Measurements from ENCODE around the gene NKAIN2.
"Not testable (repeated sequence)": the region's sequence is repeated elsewhere in the genome, so short reads cannot be mapped to it uniquely, and the experiment has no call there.

Gene NKAIN2

DNA sequence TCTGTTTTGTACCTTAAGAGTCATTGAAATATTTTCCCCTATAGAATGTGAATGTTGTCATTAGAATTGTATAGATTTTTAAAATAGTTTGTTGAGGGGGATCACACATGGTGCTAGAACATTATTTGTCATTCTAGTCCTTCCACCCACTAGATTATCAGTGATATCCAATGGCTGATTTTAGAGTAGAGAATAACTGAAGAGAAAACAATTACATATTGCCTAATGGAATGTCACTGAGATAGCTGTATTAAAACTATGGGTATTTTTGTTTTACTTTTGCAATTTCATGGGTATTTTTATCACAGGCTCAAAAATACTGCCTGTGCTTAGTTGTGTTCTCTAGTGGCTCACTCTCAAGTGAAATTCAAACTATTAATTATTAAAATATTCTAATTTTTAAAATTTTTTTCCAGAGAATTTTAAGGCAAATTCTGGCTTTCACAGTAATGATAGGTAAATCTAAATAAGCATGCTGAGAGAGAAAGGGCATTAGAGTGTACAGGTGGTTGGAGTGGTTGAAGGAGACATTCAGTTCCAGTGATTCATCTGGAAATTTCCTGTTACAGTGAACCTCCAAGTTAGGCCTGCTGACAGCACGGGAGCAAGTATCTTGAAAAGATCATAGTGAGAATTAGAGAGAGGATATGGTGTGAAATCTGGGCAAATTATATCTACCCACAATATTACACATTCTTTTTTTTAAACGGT lies 399.6 kb downstream of the NKAIN2 start:
- H3K27ac Mint-ChIP-seq, result no peak overlapping the region
- H3K9me3 Mint-ChIP-seq, result peaks cover 0 to 1% of the 10 kb centered on the region in 2 donors
- H3K36me3 Mint-ChIP-seq, result no peaks in the 10 kb centered on the region
- no peaks in the 10 kb centered on the region for H3K4me1 Mint-ChIP-seq
- ATAC-seq (replicated peaks) (no peak), DNase-seq (no peak)
- no peaks in the 10 kb centered on the region for H3K27me3 Mint-ChIP-seq
- H3K4me3 Mint-ChIP-seq, result no peak overlapping the region

DNA sequence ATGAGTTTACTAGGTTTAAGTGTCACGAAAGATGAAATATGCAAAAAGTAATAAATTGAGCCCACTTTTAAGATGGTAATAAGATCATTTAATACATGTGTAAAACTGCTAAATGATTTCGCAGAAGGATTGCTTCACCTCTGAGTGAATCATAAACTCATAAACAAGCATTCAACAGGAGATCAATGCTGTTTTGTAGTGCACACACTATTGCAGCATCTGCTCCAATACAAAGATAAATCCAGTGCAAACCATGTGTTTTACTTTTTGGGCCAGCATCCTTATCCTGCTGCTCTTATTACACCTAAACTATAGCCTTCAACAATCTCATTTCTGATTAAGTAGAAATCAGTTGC lies 400.1 kb downstream of the NKAIN2 start:
- DNase-seq, result no peak
- Mint-ChIP-seq H3K4me3 (no peak overlapping the region), H3K27me3 (no peaks in the 10 kb centered on the region), H3K27ac (no peak overlapping the region), H3K9me3 (peaks cover under 1 to 1% of the 10 kb centered on the region in 2 donors), H3K36me3 (no peaks in the 10 kb centered on the region), H3K4me1 (no peaks in the 10 kb centered on the region)
- no peak for ATAC-seq (replicated peaks)

DNA sequence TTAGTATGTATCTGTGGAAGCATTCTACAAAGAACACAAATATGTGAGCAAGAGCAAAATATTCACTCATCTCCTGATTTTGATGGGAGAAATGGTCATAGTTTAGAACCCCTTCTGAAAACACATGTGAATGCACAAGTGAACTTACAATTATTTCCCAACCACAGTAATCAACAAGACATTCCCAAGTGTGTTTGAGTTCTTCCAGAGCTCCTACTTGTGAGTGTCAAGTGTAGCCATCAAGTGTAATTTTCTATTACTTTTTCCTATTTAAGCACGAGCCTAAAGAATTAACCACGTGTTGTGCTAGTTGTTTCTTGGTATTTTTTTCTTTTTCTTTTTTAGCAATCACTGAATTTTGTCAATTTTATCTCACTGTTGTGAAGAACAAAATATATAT lies 402.3 kb downstream of the NKAIN2 start:
- no peaks in the 10 kb centered on the region for H3K4me1 Mint-ChIP-seq
- ATAC-seq (replicated peaks), result no peak
- no peaks in the 10 kb centered on the region for H3K27me3 Mint-ChIP-seq
- no peaks in the 10 kb centered on the region for H3K36me3 Mint-ChIP-seq
- no peak overlapping the region for H3K4me3 Mint-ChIP-seq
- peaks cover 6% of the 10 kb centered on the region in 2 donors for H3K9me3 Mint-ChIP-seq
- H3K27ac Mint-ChIP-seq, result no peak overlapping the region
- DNase-seq, result no peak

DNA sequence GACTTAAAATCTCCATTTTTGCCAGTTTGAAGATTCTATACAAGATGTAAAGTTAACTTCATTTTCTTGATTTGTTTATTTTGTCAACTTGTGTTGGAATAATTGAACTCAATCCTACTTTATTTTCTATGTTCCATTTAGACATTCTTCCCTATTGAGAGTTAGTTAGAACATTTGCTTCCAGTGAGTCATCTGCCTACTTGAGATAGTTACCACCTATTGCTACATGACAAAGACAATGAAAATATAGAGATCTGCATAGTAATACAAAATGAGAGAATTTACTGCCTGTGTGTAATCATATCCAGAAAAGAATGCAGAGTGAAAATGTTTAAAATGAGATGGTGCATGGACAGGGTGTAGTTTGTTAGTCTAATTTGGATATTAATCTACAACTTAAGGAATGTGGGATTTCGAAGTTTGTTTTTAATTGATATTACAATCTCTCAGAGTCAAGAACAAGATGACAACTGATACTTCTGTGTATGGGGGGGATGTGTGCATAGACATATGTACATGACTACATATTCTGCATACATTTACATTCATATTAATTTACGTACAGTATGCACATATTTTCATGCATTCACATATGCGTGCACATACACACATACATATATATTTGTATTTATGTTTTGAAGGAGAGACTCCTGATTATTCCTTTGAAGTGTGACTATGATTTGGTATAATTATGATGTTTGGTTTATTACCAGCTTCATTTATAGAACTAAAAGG lies 420.1 kb downstream of the NKAIN2 start:
- ATAC-seq (replicated peaks) (no peak), DNase-seq (no peak)
- no peak overlapping the region for H3K4me3 Mint-ChIP-seq
- no peaks in the 10 kb centered on the region for H3K36me3 Mint-ChIP-seq
- H3K27me3 Mint-ChIP-seq, result no peaks in the 10 kb centered on the region
- peaks cover 4 to 6% of the 10 kb centered on the region in 2 donors for H3K9me3 Mint-ChIP-seq
- H3K27ac Mint-ChIP-seq, result no peak overlapping the region
- no peaks in the 10 kb centered on the region for H3K4me1 Mint-ChIP-seq

DNA sequence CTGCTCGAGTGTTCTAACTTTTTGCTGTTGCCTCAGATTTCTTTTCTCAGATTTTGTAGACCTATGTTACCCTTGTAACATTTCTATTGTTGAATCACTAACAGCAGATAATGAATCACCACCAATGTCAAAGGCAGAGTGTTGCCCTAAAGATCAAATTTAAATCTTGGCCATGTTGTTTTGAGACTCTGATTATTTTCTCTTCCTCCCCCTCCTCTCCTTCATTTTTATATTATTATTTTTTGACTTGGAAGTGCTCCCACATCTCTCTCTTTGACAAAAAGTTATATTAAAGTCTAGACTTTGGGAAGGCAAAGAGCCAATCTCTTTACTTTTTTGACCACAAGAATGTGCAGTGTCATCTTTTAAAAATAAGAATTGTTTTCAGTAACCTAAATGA lies 422.7 kb downstream of the NKAIN2 start:
- H3K9me3 Mint-ChIP-seq, result peaks cover 9 to 20% of the 10 kb centered on the region in 2 donors
- DNase-seq (no peak), ATAC-seq (replicated peaks) (no peak)
- H3K36me3 Mint-ChIP-seq, result no peaks in the 10 kb centered on the region
- H3K27me3 Mint-ChIP-seq, result no peaks in the 10 kb centered on the region
- no peaks in the 10 kb centered on the region for H3K4me1 Mint-ChIP-seq
- no peak overlapping the region for H3K4me3 Mint-ChIP-seq
- no peak overlapping the region for H3K27ac Mint-ChIP-seq

DNA sequence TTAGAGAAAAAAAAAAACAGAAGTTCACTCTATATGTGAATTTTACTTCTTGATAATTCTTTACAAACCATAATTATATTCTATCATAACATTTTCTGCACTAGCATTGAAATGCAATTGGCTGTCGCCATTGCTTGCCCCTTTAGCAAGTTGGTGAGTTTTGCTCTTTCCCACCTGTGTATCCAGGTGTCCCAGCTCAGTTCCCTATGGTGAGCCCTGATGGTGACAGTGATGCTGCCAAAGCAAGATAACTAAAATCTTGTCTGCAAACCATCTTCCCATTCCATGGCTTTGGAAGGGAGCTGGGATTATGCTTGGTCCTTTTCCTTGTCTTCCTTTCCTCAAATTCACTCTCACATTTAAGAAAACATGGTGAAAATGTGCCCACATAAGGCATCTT lies 429.6 kb downstream of the NKAIN2 start:
- no peaks in the 10 kb centered on the region for H3K27me3 Mint-ChIP-seq
- no peaks in the 10 kb centered on the region for H3K4me1 Mint-ChIP-seq
- no peak overlapping the region for H3K4me3 Mint-ChIP-seq
- peaks cover 5 to 16% of the 10 kb centered on the region in 2 donors for H3K9me3 Mint-ChIP-seq
- ATAC-seq (replicated peaks), result no peak
- H3K36me3 Mint-ChIP-seq, result no peaks in the 10 kb centered on the region
- no peak overlapping the region for H3K27ac Mint-ChIP-seq
- no peak for DNase-seq

DNA sequence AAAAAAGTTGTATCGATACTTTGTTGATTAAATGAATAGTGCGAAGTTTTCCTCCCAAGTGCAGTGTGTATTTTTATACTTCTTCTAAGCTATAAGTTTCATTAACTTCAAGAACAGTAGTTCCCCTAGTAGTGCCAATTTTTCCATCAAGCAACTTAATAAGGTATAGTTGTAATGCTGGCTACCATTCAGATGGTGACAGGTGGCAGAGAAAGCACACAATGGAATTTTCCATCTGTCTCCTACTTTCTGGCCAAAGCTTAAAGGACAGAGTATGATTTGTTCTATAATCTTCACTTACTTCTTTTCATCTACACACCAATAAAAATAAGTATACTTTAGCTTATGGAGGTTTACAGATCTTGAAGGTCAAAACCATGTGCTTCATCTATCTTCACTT lies 431.1 kb downstream of the NKAIN2 start:
- peaks cover 5 to 8% of the 10 kb centered on the region in 2 donors for H3K9me3 Mint-ChIP-seq
- H3K27me3 Mint-ChIP-seq, result no peaks in the 10 kb centered on the region
- no peaks in the 10 kb centered on the region for H3K4me1 Mint-ChIP-seq
- ATAC-seq (replicated peaks), result no peak
- no peaks in the 10 kb centered on the region for H3K36me3 Mint-ChIP-seq
- H3K27ac Mint-ChIP-seq, result no peak overlapping the region
- H3K4me3 Mint-ChIP-seq, result no peak overlapping the region
- DNase-seq, result no peak

DNA sequence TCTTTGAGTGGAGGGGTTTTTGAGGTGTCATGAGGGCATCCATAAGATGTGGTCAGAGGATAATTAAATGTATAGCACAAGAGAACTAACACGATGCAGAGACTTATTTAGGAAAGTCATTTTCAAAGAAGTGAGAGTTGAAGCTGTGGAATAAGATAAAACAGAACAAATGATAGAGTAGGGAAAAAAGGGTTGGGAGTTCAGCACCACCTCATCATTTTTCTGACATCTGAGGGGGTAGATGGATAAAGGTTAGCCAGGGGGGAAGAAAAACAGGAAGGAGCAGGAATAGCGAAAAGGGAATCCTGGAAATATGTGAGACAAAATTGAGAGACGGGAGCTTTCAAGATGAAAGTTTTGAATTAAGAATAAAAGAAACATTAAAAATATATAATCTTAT lies 434.2 kb downstream of the NKAIN2 start:
- Mint-ChIP-seq H3K36me3 (no peaks in the 10 kb centered on the region), H3K9me3 (peaks cover 3 to 6% of the 10 kb centered on the region in 2 donors), H3K27me3 (no peaks in the 10 kb centered on the region), H3K4me1 (no peaks in the 10 kb centered on the region), H3K27ac (no peak overlapping the region), H3K4me3 (no peak overlapping the region)
- ATAC-seq (replicated peaks) (no peak), DNase-seq (no peak)

DNA sequence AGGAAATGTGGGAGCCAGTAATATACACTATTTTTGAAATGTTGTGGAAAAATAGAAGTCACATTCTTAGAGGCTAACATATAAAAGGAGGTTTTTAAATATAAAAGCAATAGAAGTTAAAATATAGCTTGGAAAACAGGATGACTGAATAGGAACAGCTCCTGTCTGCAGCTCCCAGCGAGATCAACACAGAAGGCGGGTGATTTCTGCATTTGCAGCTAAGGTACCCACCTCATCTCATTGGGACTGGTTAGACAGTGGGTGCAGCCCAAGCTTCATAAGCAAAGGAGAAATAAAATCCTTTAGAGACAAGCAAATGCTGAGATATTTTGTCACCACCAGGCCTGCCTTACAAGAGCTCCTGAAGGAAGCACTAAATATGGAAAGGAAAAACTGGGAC lies 434.7 kb downstream of the NKAIN2 start:
- not testable (repeated sequence) for H3K27me3 Mint-ChIP-seq; H3K4me1 Mint-ChIP-seq; H3K36me3 Mint-ChIP-seq; H3K27ac Mint-ChIP-seq; H3K4me3 Mint-ChIP-seq; ATAC-seq (replicated peaks); DNase-seq
- H3K9me3 Mint-ChIP-seq, result peaks cover 3 to 10% of the 10 kb centered on the region in 2 donors

DNA sequence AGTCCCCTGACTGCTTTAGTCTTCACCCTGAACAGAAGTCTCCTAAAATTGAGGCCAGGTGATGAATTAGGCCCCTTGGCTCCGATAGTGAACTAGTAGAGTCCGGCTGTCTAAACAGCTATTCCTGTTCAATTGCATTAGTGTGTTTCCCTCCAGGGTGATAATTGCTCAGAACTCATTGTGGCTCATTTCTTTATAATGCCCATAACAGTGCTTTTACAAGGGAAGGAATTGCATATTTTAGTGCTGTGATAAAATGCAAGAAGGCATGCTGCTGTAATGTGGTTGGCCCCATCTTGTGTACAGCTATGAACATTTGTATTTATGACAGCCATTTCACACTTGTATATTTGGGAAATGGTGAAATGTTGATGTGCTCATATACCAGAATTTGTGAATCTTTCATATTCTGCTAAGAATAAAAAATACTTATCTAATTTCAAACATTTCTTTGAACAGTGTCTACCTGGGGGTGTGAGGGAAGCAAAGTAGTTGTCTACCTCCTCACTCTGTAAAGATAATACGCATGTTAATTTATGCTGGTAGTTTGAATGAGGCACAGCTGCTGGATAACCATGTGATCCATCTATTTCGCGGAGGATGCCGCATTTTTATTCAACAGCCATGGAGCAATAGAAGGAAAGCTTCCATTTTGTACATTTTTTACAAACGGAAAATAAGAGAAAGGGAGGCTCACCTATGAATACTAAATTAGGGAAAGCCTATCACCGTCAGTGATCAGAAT lies 451.4 kb downstream of the NKAIN2 start:
- ATAC-seq (replicated peaks), result no peak
- Mint-ChIP-seq H3K4me1 (no peaks in the 10 kb centered on the region), H3K27ac (no peak overlapping the region), H3K4me3 (no peak overlapping the region), H3K27me3 (no peaks in the 10 kb centered on the region), H3K36me3 (no peaks in the 10 kb centered on the region), H3K9me3 (no peaks in the 10 kb centered on the region)
- DNase-seq, result no peak

DNA sequence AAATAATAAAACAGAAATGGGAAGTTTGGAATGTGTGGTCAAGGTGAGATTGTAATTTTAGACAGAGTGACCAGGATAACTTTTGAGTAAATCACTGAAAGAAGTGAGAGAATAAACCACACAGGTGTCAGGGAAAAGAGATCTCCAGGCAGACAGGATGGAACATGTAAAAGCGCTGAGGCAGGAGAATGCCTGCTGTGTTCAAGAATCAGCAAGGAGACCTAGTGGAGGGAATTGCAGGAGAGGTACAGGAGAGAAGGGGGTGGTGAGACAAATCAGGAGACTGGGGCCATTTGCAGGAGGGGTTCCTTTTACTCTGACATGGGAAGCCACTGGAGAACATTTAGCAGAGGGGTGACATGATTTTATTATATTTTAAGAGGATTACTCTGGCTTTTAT lies 456.7 kb downstream of the NKAIN2 start:
- Mint-ChIP-seq H3K4me1 (no peaks in the 10 kb centered on the region), H3K27ac (no peak overlapping the region), H3K9me3 (no peaks in the 10 kb centered on the region), H3K4me3 (no peak overlapping the region), H3K36me3 (no peaks in the 10 kb centered on the region), H3K27me3 (no peaks in the 10 kb centered on the region)
- DNase-seq, result no peak
- no peak for ATAC-seq (replicated peaks)

DNA sequence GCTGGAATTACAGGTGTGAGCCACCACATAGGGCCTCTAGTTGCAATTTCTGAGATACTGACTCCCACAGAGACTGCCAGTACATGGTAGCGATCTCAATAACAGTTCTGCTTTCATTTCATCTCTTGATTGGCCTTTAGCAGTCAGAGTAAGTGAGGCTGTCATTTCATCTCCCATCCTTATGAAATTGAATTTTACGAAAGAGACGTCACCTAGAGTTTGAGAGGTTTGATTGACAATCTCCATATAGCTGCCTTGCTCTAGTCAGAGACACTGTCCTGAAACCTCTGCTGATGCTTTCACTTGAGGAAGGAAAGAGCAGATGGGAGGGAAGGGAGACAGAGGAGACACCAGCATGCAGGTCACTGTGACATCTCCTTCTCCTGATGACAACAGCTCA lies 466.1 kb downstream of the NKAIN2 start:
- no peak overlapping the region for H3K4me3 Mint-ChIP-seq
- H3K27me3 Mint-ChIP-seq, result no peaks in the 10 kb centered on the region
- H3K4me1 Mint-ChIP-seq, result no peaks in the 10 kb centered on the region
- H3K9me3 Mint-ChIP-seq, result peaks cover 2 to 11% of the 10 kb centered on the region in 2 donors
- no peak for DNase-seq
- no peak for ATAC-seq (replicated peaks)
- no peaks in the 10 kb centered on the region for H3K36me3 Mint-ChIP-seq
- no peak overlapping the region for H3K27ac Mint-ChIP-seq

DNA sequence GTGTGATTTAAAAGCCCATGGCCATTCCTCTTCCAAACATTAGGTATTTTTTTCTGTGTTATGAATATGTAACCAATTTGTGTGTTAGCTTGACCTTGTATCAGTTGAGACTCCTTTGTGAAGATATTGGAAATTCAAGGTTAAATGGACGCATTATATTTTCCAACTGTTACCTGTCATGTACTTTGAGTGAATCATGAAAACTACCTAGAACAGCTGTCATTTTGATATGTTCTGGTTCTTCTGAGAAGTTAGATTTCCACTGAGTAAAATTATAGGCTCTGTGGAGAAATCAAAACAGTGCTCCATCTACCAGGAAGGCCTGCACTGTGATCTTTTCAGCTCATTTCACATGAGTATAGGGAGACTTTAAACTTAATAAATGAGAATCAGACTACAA lies 470.0 kb downstream of the NKAIN2 start:
- Mint-ChIP-seq H3K4me3 (no peak overlapping the region), H3K27ac (no peak overlapping the region), H3K9me3 (peaks cover 2 to 11% of the 10 kb centered on the region in 2 donors), H3K36me3 (no peaks in the 10 kb centered on the region), H3K4me1 (no peaks in the 10 kb centered on the region), H3K27me3 (no peaks in the 10 kb centered on the region)
- DNase-seq (no peak), ATAC-seq (replicated peaks) (no peak)

DNA sequence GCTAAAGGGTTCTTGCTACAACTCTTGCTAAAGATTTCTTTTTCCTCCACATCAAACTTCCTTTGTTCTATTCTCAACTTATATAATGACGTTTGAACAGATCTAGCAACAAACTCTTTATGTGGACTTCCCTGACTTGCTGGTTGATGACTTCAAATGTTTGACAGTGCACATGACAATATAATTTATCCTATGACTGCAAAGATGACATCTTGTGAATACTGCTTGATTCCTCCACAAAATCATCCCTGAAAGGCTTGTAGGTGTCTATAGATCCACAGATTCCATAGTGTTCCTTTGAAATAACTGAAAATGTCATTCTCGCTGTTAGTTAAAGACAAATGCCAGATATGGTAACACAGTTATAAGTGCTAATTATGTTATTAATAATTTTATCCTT lies 478.9 kb downstream of the NKAIN2 start:
- DNase-seq, result no peak
- Mint-ChIP-seq H3K27me3 (no peaks in the 10 kb centered on the region), H3K36me3 (no peaks in the 10 kb centered on the region), H3K4me1 (no peaks in the 10 kb centered on the region), H3K4me3 (no peak overlapping the region), H3K9me3 (no peaks in the 10 kb centered on the region), H3K27ac (no peak overlapping the region)
- no peak for ATAC-seq (replicated peaks)

DNA sequence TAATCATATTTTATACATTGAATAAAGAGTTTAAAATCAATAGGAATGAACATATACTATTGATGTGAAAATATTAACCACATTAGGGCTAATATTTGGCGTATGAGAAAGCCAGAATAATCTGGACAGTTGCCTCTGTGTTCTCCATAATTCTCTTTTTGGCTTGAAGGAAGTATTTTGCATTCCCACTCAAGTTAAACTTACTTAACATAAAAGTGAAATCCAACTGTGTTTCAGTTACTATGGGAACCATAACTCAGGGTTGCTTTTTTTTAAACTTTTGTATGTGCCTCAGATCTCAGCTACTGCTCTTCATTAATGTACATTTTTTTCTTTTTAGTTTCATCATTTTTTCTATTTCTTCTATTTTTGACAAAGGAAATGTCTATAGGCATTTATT lies 479.8 kb downstream of the NKAIN2 start:
- H3K36me3 Mint-ChIP-seq, result no peaks in the 10 kb centered on the region
- no peaks in the 10 kb centered on the region for H3K4me1 Mint-ChIP-seq
- no peak for ATAC-seq (replicated peaks)
- H3K4me3 Mint-ChIP-seq, result no peak overlapping the region
- H3K27me3 Mint-ChIP-seq, result no peaks in the 10 kb centered on the region
- no peaks in the 10 kb centered on the region for H3K9me3 Mint-ChIP-seq
- DNase-seq, result no peak
- no peak overlapping the region for H3K27ac Mint-ChIP-seq
